Ishikawa (cell line): ENCODE data around the gene PRR5L.

ENCODE experiments used
- FOXM1 ChIP-seq: IDR thresholded peaks from 2 replicates; pipeline ENCODE4 v1.6.1; 2012; ENCODE audit warnings: low read depth, borderline replicate concordance
- RAD21 ChIP-seq: IDR thresholded peaks from 2 replicates; pipeline ENCODE4 v1.6.1; 2012; ENCODE audit warnings: low read depth
- YY1 ChIP-seq: IDR thresholded peaks from 2 replicates; pipeline ENCODE4 v1.6.1; 2012; ENCODE audit warnings: low read depth
- TF ChIP-seq, protein P1 (sequence below): IDR thresholded peaks from 2 replicates; pipeline ENCODE4 v1.6.1; 2012

DNA sequence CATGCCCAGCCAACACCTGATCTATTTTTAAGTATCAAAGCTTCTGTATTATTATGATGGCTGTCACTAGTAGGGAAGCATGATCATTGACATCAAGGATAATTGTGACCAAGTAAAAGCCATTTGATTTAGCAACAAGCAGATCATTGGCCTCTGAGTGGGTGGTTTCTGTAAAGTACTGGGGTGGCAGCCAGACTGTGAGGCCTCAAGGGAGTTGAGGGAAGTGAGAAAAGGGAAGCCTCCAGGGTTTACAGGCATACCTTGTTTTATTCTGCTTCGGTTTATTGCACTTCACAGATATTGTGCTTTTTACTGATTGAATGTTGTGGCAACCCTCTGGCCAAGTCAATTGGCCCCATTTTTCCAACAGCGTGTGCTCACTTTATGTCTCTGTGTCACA is 60.1 kb downstream of the PRR5L start:
- TF ChIP-seq RAD21 (no peak), FOXM1 (no peak), YY1 (no peak)
- TF ChIP-seq, protein P1, sequence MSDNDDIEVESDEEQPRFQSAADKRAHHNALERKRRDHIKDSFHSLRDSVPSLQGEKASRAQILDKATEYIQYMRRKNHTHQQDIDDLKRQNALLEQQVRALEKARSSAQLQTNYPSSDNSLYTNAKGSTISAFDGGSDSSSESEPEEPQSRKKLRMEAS, result no peak
